GM06990 (cell line): ENCODE data around the gene LPAR5.

Source experiments
- DNase-seq: peaks from one replicate; pipeline ENCODE4 v3.0.0-alpha.2; 2011; ENCODE audit not compliant: insufficient read length; ENCODE audit errors: extremely low read depth
- H3K27me3 ChIP-seq: replicated peaks from 2 replicates; pipeline ENCODE4 v1.6.0; 2011; ENCODE audit warnings: low read length; ENCODE audit not compliant: control insufficient read depth, insufficient read depth
- H3K36me3 ChIP-seq: 2 replicates; pipeline ENCODE4 v1.5.1; 2011; ENCODE audit warnings: low read length; ENCODE audit not compliant: control insufficient read depth, insufficient read depth
- H3K4me3 ChIP-seq: replicated peaks from 2 replicates; pipeline ENCODE4 v1.5.1; 2011; ENCODE audit warnings: low read depth, mild to moderate bottlenecking, control low read depth, low read length
- TF ChIP-seq, protein P1 (sequence below): IDR thresholded peaks from 2 replicates; pipeline ENCODE4 v1.5.1; 2011; ENCODE audit warnings: low read length, control low read depth, mild to moderate bottlenecking, inconsistent platforms; ENCODE audit not compliant: insufficient read depth, poor library complexity, severe bottlenecking

Gene LPAR5

DNA sequence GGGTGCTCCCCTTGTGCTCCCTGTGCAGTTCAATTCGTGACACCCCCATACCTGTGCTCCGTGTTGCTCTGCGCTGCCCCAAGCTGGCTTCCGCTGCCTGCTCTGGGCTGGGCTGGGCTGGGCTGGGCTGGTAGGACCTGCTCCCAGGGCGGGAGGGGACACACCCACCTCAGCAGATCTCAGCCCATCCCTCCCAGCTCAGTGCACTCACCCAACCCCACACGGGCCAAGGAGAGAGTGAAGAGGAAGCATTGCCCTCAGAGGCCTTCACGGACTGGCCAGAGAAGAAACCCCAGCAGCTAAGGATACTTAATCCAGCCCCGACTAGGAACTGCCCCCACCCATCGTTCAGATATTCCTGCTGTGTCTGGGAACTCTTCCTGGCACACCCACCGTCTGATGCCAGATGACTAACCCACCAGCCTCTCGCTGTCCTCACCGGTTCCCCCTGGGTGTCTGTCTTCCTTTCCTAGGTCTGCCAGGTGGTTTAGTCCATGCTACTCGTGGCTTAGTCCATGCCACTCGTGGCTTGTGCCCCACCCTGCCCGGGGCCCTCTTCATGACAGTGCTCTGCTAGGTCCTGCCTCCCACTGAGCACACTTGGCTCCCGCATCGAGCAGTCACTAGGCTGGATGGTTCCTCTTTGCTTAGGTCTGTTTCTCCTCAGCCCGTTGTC, at the start of gene LPAR5:
Gene LPAR5, minus strand, starts transcription at position 104 of the 676 bp plus-strand sequence. CDS start 14,711 bp downstream, outside the sequence.
- peak; percentile 64 for DNase-seq
- TF ChIP-seq, protein P1, sequence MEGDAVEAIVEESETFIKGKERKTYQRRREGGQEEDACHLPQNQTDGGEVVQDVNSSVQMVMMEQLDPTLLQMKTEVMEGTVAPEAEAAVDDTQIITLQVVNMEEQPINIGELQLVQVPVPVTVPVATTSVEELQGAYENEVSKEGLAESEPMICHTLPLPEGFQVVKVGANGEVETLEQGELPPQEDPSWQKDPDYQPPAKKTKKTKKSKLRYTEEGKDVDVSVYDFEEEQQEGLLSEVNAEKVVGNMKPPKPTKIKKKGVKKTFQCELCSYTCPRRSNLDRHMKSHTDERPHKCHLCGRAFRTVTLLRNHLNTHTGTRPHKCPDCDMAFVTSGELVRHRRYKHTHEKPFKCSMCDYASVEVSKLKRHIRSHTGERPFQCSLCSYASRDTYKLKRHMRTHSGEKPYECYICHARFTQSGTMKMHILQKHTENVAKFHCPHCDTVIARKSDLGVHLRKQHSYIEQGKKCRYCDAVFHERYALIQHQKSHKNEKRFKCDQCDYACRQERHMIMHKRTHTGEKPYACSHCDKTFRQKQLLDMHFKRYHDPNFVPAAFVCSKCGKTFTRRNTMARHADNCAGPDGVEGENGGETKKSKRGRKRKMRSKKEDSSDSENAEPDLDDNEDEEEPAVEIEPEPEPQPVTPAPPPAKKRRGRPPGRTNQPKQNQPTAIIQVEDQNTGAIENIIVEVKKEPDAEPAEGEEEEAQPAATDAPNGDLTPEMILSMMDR, result no peak
- Histone ChIP-seq H3K27me3 (no peaks in the 10 kb centered on the region), H3K36me3 (no peaks in the 10 kb centered on the region), H3K4me3 (peak within 1 kb of the TSS; percentile 55)

DNA sequence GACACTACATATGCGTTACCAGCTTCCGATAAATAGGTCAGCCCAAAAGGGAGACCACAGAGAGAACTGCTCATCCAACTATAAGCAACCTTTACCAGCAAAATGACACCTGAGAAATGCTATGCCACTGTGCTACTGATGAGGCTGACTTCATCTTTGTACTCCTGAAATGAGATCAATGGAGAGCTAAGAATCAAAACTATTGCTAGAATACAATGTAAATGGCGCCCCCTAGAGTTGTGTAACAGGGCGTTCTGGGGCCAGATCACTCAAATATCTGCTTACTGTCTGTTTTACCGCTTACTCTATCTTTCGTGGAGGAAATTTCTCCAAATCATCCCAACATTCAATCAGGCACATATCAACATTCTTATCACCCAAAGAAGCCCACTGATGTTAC, 48.9 kb upstream of the LPAR5 start:
- TF ChIP-seq, protein P1, result peak; percentile 48
- Histone ChIP-seq H3K4me3 (no peak overlapping the region), H3K36me3 (peaks cover 2% of the 10 kb centered on the region), H3K27me3 (no peaks in the 10 kb centered on the region)
- DNase-seq, result no peak

- DNase-seq, result no peak
- Histone ChIP-seq H3K27me3 (no peaks in the 10 kb centered on the region), H3K4me3 (no peak overlapping the region), H3K36me3 (peaks cover 39% of the 10 kb centered on the region)
- TF ChIP-seq, protein P1, result no peak
Observed at GRCh38 chr12:6676962-6677361, 41.2 kb upstream of the LPAR5 start.

GRCh38 chr12:6672143-6672542, 36.4 kb upstream of the LPAR5 start:
- Histone ChIP-seq H3K36me3 (peaks cover 46% of the 10 kb centered on the region), H3K4me3 (no peak overlapping the region), H3K27me3 (no peaks in the 10 kb centered on the region)
- TF ChIP-seq, protein P1, result no peak
- no peak for DNase-seq

DNA sequence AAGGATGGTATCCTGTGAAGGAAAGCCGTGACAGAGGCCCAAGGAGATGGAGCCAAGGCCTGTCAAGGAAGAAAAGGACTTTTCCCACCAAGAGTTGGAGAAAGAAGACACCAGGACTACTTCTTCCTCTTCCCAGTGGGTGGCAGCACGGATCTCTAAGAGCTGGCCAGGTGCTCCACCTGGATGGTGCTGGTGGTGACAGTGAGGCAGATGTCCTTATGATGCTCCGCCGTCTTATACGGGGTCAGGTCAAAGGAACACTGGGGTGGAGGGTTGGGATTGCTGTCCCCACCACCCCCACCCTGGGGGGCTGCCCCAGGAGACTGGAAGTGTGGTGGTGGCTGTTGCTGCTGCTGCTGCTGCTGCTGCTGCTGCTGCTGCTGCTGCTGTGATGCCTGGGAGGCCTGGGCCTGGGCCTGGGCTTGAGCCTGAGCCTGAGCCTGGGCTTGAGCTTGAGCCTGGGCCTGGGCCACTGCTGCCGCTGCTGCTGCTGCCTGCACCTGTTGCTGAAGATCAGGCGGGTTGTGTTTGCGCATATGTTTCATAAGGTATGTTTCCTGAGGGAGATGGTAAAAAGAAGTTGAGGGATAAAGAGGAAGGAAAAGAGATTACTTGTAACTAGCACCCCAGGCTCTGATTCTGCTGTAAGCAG, 31.9 kb upstream of the LPAR5 start:
- no peak overlapping the region for H3K4me3 ChIP-seq
- DNase-seq, result no peak
- TF ChIP-seq, protein P1, result peak; percentile 26
- H3K27me3 ChIP-seq, result no peaks in the 10 kb centered on the region
- H3K36me3 ChIP-seq, result peaks cover 33% of the 10 kb centered on the region

DNA sequence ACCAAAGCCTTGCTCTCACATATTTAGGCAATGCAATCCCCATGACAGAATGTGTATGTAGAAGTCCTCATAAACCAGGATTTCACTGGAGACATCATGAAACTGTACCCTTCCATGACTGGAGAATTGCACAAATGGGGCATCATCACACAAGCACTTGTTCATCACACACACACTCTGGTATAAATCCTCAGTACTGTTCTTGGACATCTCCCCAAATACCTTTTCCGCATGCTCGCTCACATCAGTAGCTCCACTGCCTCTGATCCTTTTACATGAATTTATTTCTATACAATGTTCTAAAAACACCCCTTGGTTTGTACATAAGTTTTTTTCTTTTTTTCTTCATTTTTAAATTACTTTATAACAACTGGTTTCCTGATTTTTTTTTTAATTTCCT, 30.5 kb upstream of the LPAR5 start:
- H3K36me3 ChIP-seq, result peaks cover 21% of the 10 kb centered on the region
- no peaks in the 10 kb centered on the region for H3K27me3 ChIP-seq
- TF ChIP-seq, protein P1, result no peak
- no peak for DNase-seq
- H3K4me3 ChIP-seq, result no peak overlapping the region
